Muscle layer of colon (tissue), 2 donors: Measurements from ENCODE around the gene SCFD2.
"Not testable (repeated sequence)": the region's sequence is repeated elsewhere in the genome, so short reads cannot be mapped to it uniquely, and the experiment has no call there.

ENCODE experiments used
- H3K27ac ChIP-seq: one replicate; pipeline ENCODE4 v1.7.0; 2013; ENCODE audit warnings: low read depth, mild to moderate bottlenecking, low read length, moderate library complexity
- H3K27me3 ChIP-seq, 2 donors: one replicate each; pipeline ENCODE4 v1.7.0; 2013; ENCODE audit warnings: low read length in 2 of 2, mild to moderate bottlenecking in 2 of 2; ENCODE audit not compliant: insufficient read depth in 2 of 2, control insufficient read depth in 1 of 2
- H3K36me3 ChIP-seq: one replicate; pipeline ENCODE4 v1.7.0; 2013; ENCODE audit warnings: mild to moderate bottlenecking, low read length; ENCODE audit not compliant: insufficient read depth
- H3K4me1 ChIP-seq: one replicate; pipeline ENCODE4 v1.7.0; 2013; ENCODE audit warnings: mild to moderate bottlenecking, low read length; ENCODE audit not compliant: insufficient read depth
- H3K4me3 ChIP-seq, 2 donors: one replicate each; pipeline ENCODE4 v1.7.0; 2013; ENCODE audit warnings: low read length in 2 of 2, low read depth in 1 of 2, mild to moderate bottlenecking in 1 of 2, moderate library complexity in 1 of 2
- H3K9ac ChIP-seq: one replicate; pipeline ENCODE4 v1.7.0; 2013; ENCODE audit warnings: low read length
- H3K9me3 ChIP-seq: one replicate; pipeline ENCODE4 v1.7.0; 2013; ENCODE audit warnings: mild to moderate bottlenecking, low read length
- donor health status: abdominal sarcoma.
- donor health status: Adenocarcinoma of cecum.

The SCFD2 gene

DNA sequence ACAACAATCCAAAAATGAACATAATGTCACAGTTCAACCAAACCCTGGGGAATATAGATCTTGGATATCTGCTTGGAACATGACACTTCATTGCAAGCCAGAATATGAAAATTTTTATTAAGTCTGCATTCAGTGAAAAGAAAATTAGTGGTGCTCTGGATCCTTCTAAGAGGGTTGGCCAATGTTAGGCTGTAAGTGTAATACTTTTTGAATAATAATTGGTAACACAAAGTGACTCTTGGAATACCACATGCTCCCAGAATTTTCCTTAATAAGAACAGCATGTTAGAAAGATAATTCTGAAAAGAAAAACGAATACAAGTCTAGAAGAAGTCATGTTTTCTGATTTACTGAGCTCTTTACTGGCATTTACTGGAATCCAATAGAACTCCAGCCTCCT is 328.0 kb downstream of the SCFD2 start:
- Histone ChIP-seq H3K9me3 (no peaks in the 10 kb centered on the region), H3K27me3 (no peaks in the 10 kb centered on the region), H3K4me1 (no peaks in the 10 kb centered on the region), H3K27ac (no peak overlapping the region), H3K4me3 (no peak overlapping the region), H3K36me3 (no peaks in the 10 kb centered on the region), H3K9ac (no peak overlapping the region)

DNA sequence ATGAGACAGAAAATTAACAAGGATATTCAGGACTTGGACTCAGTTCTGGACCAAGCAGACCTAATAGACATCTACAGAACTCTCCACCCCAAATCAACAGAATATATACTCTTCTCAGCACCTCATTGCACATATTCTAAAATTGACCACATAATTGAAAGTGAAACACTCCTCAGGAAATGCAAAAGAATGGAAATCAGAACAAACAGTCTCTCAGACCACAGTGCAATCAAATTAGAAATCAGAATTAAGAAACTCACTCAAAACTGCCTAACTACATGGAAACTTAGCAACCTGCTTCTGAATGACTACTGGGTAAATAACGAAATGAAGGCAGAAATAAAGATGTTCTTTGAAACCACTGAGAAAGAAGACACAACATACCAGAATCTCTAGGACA is 333.0 kb downstream of the SCFD2 start:
- H3K9ac ChIP-seq, H3K36me3 ChIP-seq, H3K9me3 ChIP-seq, H3K4me1 ChIP-seq, H3K4me3 ChIP-seq, H3K27me3 ChIP-seq, H3K27ac ChIP-seq: not testable (repeated sequence)

DNA sequence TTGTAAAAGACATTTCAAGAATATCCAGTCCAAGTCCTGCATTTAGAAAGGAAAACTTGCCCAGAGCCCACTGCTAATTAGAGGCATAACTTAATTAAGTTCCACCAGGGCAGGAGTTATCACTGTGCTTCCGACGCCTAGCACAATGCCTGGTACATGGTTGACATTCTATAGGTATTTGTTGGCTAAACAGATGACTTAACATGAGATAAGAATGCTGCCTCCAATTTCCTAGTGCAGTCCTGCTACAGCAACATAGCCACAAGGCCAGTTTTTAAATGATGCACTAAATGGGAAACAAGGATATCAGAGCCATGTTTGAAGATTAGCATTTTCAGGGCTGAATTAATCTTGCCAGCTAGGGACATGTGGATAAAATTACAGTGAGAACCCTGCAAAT is 339.6 kb downstream of the SCFD2 start:
- Histone ChIP-seq H3K27me3 (no peaks in the 10 kb centered on the region), H3K9ac (no peak overlapping the region), H3K4me3 (no peak overlapping the region)

DNA sequence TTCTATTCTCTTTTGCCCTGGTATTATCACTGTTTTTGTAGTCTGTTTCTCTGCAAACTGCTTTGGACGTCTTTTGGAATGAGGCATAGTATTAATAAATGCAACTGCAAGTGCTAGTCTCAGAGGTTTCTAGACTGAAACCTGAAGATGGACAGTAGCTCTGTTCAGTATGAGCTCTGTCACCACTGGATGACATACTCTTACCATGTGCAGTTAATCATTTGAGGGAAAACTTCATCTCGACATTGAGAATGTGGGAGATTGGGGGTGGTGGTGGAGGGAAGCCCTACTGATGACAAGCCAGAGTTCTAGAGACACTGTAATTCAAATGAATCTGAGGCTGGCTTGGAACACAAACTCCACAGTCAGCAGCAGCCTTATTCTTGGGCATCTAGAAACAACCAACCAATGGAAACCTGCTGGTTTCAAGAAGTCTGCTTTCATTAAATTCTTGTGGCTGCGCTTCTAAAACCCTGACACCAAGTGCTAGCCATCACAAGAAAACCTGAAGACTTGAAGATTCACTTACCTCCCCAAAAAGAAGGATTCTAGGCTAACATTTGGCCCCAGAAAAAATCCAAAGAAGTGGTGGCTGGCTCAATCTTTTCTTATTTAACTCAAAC is 342.1 kb downstream of the SCFD2 start:
- Histone ChIP-seq H3K27ac (no peak overlapping the region), H3K27me3 (no peaks in the 10 kb centered on the region), H3K4me3 (no peak overlapping the region), H3K4me1 (peaks cover 19% of the 10 kb centered on the region), H3K9me3 (no peaks in the 10 kb centered on the region), H3K36me3 (no peaks in the 10 kb centered on the region), H3K9ac (no peak overlapping the region)

More for the DNA sequence above, 339.6 kb downstream of the SCFD2 start:
- Histone ChIP-seq H3K27ac (no peak overlapping the region), H3K9me3 (no peaks in the 10 kb centered on the region), H3K4me1 (peaks cover 19% of the 10 kb centered on the region), H3K36me3 (no peaks in the 10 kb centered on the region)

DNA sequence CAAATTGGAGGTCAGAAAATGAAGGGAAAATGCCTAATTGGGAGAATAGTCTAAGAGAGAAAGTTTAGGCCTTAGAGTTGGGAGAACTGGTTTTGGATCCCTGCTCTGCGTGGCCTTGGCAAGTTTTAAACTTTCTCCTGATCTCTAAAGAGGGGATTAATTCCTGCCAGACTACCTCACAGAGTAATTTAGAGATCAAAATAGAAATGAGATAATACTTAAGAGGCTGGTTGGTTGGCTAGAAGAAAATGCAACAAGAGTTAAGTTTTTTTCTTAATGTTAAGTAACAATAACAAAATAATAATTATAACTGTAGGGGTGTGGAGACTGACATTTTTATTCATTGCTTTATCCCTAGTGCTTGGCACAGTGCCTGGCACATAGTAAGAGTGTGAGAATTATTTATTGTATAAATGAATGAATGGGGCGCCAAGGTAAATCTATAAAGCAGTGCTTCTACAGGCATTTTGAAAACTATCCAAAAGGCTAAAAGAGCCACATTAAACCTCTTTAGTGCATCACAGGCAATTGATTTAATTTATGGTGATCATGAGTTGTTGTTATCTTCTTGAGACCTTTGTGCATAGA is 343.3 kb downstream of the SCFD2 start:
- Histone ChIP-seq H3K36me3 (no peaks in the 10 kb centered on the region), H3K27me3 (no peaks in the 10 kb centered on the region), H3K9ac (no peak overlapping the region), H3K4me1 (peaks cover 19% of the 10 kb centered on the region), H3K9me3 (no peaks in the 10 kb centered on the region), H3K4me3 (no peak overlapping the region), H3K27ac (no peak overlapping the region)

GRCh38 chr4:53021754-53022512 is 343.9 kb downstream of the SCFD2 start:
- Histone ChIP-seq H3K36me3 (no peaks in the 10 kb centered on the region), H3K9me3 (no peaks in the 10 kb centered on the region), H3K9ac (no peak overlapping the region), H3K27me3 (no peaks in the 10 kb centered on the region), H3K4me1 (peaks cover 19% of the 10 kb centered on the region), H3K4me3 (no peak overlapping the region), H3K27ac (no peak overlapping the region)

GRCh38 chr4:53019485-53020382 is 346.1 kb downstream of the SCFD2 start:
- no peaks in the 10 kb centered on the region for H3K27me3 ChIP-seq
- no peaks in the 10 kb centered on the region for H3K9me3 ChIP-seq
- H3K4me3 ChIP-seq, result no peak overlapping the region
- H3K4me1 ChIP-seq, result peaks cover 19% of the 10 kb centered on the region
- H3K27ac ChIP-seq, result no peak overlapping the region
- H3K9ac ChIP-seq, result no peak overlapping the region
- no peaks in the 10 kb centered on the region for H3K36me3 ChIP-seq

GRCh38 chr4:53018471-53018870 is 347.4 kb downstream of the SCFD2 start:
- Histone ChIP-seq H3K9me3 (no peaks in the 10 kb centered on the region), H3K9ac (no peak overlapping the region), H3K27ac (no peak overlapping the region), H3K27me3 (no peaks in the 10 kb centered on the region), H3K36me3 (no peaks in the 10 kb centered on the region), H3K4me1 (peaks cover 30% of the 10 kb centered on the region), H3K4me3 (no peak overlapping the region)

- peaks cover 22% of the 10 kb centered on the region for H3K4me1 ChIP-seq
- no peaks in the 10 kb centered on the region for H3K36me3 ChIP-seq
- no peaks in the 10 kb centered on the region for H3K27me3 ChIP-seq
- no peak overlapping the region for H3K27ac ChIP-seq
- no peak overlapping the region for H3K4me3 ChIP-seq
- H3K9ac ChIP-seq, result no peak overlapping the region
- no peaks in the 10 kb centered on the region for H3K9me3 ChIP-seq
Observed at GRCh38 chr4:53016099-53016820, 349.6 kb downstream of the SCFD2 start.

DNA sequence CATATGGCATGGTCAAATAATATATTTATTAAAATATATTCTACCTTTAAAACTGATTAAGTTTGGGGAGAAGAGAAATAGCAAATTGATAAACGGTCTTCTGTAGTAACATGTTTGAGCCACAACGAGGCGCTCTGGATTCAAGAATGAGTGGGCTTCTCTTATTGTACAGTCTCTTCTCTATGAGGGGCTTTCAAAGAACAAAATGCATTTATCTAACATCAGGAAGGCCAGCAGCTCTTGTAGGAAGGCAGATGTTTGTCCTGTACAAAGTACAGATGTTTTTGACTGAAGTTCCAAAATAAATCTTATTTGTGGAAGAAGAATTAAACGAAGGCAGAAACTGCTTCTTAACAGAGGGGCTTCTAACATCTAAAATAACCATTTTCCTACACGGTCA is 350.2 kb downstream of the SCFD2 start:
- Histone ChIP-seq H3K4me3 (no peak overlapping the region), H3K27me3 (no peaks in the 10 kb centered on the region), H3K4me1 (peaks cover 25% of the 10 kb centered on the region), H3K9me3 (no peaks in the 10 kb centered on the region), H3K9ac (no peak overlapping the region), H3K27ac (no peak overlapping the region), H3K36me3 (no peaks in the 10 kb centered on the region)

- H3K4me3 ChIP-seq, result no peak overlapping the region
- H3K36me3 ChIP-seq, result no peaks in the 10 kb centered on the region
- H3K9me3 ChIP-seq, result no peaks in the 10 kb centered on the region
- H3K27me3 ChIP-seq, result no peaks in the 10 kb centered on the region
- no peak overlapping the region for H3K27ac ChIP-seq
- H3K9ac ChIP-seq, result no peak overlapping the region
- peaks cover 31% of the 10 kb centered on the region for H3K4me1 ChIP-seq
Observed at GRCh38 chr4:53014881-53015280, 351.0 kb downstream of the SCFD2 start.
